Right ventricle myocardium inferior (tissue), 1 donor: ENCODE measurements around the gene ANO2. TPM values are rescaled to one million over a fixed set of nuclear protein-coding genes. Genes with fewer than 3 reads are reported as not detected.

ENCODE experiments used
- total RNA-seq: library from RNA; stranded (reverse); fragmentation: NEBNext Ultra II Directional; extraction: Animal tissue kit (Norgen Biotek cat#: 25700); gene quantifications from one replicate; pipeline ENCODE4 v1.2.1, GENCODE V29; 2021
- donor health status: DM: no; HTN: yes; CAD: no; lungs with severe emphysema.

ANO2 gene
- total RNA-seq, 1 donor from 2014 or later, result 19.5 TPM

Other genes with a start within 250 kb of the ANO2 start
- gene VWF, start 179.4 kb upstream of the ANO2 start, total RNA-seq, result 244 TPM